ENCODE results near the gene ANKMY1.
A peak's percentile ranks its signal among the peaks of the same experiment; 100 is the strongest.

Gene ANKMY1

DNA sequence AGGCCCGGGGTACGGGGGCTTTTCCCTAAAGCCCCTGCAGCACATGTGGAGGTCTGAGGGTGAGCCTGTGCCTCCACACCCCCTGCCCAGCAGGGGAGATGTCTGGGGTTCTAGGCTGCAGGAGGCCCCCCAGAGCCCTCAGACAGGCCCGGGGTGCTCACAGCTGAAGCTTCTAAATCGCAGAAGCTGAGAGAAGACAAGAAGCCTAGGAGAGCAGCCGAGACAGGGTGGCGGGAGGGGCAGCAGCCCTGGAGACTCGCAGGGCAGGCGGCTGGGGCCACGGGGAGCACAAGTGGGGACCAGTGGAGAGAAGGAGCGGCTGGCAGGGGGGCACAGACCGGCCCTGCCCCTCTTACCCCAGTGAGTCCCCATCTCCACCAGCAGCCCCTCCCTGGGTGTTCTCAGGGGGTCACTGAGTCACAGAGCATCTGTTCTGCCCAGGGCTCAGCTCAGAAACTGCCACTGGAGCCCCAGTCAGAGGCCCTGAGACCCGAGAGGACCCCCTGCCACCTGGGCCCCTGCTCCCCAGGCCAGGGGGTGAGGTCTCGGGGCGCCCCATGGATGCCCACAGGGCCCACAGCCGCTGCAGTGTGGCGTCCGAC is 96.2 kb downstream of the ANKMY1 start:
- FAIRE-seq (no peak), DNase-seq (ENCODE audit: low spot score) (no peak)

DNA sequence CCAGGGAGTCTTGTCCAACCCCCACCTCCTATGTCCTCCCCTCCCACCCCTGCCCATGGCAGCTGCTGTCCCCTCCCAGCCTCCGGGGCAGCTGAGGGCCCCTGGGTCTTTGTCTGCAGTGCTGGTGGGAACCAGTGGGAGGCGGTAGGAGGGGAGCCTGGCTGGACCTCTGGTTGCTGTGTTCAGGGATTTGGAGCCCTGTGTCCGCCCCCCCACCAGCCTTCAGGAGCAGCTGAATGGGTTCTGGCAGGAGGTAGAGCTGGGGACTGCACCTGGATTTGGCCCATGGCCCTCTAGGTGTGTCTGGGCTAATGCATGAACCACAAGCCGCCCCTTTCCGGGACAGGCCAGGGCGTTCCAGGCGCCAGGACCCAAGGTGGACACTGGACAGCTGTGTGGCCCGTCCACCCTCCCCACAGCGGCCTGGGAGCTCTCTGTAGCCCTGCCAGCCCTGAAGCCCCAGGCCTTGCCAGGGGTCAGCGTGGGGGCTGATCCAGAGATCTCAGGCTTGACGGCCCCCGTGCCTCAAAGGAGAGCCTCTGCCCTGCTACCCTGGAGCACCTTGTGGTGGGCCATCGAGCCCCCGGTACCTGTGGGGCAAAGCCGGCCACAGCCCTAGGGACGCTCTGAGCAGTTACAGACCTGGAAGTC is 96.9 kb downstream of the ANKMY1 start:
- DNase-seq (ENCODE audit: low spot score) (no peak), FAIRE-seq (no peak)

DNA sequence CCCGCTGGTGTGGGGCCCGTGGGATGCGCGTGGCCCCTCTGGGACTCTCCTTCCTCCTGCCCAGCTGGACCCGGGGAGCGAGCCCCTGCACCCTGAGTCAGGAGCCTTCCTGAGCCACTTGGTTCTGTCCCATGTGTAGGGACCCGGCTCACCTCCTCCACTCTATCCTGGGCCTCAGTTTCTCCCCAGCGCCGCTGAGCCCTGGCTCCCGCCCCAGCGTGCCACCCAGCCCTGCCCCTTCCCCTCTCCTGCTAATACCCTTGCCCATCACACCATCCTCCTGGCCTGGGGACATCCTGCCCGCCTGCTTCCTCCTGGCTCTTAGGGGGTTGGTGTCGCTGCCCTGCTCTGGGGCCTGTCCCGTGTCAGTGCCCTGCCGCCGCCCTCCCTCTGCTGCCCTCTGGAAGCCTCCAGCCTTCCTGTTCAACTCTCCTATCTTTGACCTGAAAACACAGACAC is 97.5 kb downstream of the ANKMY1 start:
- no peak for FAIRE-seq
- no peak for DNase-seq (ENCODE audit: low spot score)

DNA sequence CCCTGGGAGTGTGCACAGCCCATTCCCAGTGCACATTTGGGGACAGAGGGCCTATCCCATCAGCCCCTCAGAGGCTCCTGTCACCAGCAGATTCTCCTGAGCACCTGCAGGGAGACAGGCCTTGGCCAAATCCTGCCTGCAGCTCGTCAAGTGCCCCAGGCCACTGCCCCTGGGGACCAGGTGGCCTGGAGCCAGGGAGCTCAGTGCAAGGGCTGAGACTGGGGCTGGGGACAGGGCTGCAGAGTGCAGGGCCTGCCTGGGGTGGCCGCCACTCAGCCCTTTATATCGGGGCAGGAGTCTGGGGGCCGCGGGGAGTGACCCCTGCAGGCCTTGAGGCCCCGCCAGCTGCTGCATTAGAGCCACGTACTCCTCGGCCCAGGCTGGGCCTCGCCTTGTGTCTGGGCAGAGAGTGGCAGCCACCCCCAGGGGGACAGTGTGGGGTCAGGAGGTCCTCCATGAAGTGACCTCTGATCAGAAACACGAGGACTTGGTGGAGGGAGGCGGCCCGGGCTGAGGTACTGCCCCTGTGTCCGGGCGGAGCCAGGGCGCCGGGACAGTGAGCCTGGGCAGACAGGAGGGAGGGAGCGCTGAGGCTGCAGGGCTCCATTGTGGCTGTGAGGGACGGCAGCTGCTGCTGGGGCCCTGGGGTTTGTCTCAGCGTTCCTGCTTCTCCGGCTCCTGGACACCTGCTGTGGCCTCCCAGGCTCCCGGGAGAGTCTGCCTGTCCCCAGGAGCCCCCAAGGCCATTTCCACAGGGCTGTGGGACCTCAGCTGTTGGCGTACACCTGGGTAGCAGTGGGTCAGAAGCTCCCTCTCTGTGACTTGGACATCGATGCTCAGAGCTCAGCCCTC is 98.2 kb downstream of the ANKMY1 start:
- FAIRE-seq: no peak
- no peak for DNase-seq (ENCODE audit: low spot score)

DNA sequence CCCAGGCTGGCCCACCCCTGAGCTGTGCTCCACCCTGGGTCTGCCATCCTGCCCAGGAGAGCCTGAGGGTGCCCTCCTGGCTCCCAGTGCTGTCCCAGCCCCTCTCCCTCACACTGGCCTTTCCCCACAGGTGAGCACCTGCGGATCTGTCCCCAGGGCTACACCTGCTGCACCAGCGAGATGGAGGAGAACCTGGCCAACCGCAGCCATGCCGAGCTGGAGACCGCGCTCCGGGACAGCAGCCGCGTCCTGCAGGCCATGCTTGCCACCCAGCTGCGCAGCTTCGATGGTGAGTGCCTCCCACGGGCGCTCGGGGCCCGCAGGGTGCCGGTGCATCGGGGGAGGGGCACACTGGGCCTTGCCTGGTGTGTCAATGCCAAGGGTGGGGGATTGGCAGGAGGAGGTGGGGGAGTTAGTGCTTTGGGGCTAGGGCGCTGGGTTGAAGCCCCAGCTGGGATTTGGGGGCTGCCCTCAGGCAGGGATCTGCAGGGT is 98.8 kb downstream of the ANKMY1 start:
- DNase-seq (ENCODE audit: low spot score) (no peak), FAIRE-seq (no peak)

DNA sequence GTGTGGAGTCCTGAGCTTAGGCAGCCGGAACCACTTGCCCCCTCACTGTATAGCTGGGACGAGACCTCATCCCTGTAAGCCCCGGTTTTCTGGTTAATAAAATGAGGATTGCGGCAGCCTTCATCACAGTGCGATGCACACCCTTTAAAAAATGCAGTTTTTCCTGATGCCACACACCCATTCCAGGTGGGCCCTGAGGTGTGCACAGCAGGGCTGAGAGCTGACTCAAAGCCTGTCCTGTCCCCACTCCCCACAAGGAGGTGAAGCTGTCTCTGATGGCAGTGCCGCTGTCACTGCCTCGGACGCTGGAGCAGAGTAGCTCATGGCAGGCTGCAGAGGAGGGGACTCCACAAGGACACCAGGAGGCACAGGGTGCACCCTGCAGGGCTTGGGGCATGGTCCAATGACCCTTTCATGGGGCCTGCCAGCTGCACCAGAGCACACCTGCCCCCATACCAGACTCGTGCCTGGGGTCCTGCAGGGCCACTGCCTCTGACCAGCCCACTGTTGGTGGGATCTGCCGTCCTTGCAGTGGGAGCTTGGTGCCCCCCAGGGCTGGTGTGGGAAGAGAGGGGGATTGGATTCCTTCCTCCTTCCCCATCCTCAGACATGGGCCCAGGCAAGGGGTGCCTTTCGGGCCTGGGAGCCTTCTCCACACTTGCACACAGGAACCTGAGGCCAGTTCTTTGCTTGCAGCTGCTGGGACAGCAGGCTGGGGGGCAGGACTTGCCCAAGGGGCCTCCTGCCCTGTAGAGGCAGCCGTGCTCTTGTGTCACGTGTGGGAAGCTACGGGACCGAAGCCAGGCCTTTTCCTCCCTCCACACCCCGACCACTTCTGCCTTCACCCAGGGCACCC is 99.5 kb downstream of the ANKMY1 start:
- no peak for FAIRE-seq
- no peak for DNase-seq (ENCODE audit: low spot score)

DNA sequence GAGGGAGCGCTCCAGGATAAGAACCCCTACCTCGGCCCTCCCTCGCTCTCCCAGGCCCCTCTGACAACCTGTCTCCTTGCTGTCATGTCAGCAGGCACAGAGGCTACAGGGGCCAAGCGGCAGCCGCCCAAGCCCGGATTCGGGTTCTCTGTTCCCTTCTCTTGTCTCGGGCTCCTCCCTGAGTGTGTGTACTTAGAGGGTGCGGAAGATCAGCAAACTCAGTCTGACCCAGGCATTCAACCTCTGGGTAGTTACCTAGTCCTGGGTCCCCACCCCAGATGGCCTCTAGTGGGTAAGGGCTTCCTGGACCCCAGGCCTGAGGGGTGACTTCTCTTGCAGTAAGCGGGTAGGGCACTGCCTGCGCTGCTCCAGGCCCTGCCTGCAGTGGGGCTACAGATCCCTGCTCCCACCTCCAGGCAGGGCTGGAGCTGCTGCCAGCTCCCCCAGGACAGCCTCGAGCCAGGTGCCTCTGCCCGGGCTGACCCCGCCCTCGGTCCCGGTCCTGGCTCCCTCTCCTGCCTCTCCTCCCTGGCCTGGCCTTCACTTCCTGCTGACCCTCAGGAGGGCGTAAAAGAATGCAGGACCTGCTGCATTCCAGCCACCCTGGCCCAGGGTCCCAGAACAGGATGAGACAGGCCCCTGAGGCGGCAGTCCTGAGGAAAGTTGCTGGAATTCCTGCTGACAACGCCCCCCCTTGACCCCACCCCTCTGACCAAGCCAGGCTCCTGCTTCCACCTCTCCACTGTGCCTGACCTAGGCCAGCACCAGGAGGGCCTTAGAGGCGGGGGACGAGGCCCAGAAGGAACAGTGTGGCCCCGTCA is 100.4 kb downstream of the ANKMY1 start:
- DNase-seq (ENCODE audit: low spot score): no peak
- no peak for FAIRE-seq

DNA sequence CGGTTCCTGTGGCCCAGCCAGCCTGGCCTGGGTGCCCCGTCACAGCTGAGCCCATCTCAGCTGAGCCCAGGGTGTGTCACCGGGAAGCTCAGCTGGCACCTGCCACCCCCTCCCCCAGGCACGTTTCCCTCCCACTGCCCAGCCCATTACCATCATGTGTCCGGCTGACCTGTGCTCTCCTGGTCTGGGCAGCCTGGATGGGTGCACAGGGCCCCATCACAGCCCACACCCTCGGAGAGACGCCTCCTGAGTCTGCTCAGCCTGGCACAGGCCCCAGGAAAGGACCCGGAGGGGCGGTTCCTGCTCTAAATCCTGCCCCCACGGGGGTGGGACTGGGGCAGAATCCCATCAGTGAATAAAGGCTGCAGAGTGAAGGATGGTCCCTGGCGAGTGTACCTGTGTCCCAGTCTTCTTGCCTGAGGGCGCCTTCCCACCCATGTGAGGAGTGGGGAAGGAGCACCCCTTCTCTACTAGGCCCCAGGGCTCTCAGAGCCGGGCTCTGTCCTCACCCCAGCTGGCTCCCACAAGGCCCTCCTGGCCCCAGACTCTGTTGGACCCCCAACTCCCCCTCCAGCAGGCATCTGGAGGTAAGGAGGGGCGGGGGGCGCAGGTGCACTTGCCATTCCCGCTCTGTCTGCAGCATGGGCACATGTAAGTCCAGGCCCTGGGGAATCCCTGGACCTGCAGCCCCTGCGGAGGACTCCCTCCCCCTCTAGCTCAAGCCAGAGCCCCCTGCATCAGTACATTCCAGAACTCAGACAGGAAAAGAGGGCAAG is 101.2 kb downstream of the ANKMY1 start:
- FAIRE-seq: no peak
- no peak for DNase-seq (ENCODE audit: low spot score)

DNA sequence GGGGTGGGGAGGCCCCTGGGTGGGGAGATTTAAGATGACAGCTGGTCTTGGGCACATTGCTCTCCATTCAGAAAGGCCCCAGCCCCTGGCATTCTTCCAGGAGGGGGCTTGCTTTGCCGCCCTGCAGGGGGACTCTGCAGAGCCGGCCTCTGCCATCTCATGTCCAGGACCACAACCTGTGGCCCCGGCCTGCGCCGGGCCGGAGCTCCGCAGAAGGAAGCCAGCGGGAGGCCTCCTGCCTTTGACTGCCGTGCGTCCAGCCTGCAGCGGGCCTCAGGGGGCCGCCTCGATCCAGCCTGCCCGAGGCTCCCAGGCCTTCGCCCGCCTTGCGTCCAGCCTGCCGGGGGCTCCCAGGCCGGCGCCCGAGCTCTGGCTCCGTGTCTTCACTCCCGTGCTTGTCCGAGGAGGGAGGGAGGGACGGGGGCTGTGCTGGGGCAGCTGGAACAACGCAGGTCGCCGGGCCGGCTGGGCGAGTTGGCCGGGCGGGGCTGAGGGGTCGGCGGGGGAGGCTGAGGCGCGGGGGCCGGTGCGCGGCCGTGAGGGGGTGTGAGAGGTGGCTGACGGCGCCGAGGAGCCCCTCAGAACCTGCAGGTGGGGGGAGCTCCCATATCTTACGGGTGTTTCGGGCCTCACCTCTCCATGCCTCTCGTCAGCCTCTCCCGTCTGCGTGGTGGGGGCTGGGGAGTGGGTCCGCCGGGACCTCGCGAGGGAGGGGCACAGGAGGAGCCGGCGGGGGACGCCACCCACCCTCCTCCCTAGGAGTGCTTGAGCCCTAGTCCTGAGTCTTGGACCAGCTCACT is 101.9 kb downstream of the ANKMY1 start:
- DNase-seq (ENCODE audit: low spot score) (no peak), FAIRE-seq (no peak)

DNA sequence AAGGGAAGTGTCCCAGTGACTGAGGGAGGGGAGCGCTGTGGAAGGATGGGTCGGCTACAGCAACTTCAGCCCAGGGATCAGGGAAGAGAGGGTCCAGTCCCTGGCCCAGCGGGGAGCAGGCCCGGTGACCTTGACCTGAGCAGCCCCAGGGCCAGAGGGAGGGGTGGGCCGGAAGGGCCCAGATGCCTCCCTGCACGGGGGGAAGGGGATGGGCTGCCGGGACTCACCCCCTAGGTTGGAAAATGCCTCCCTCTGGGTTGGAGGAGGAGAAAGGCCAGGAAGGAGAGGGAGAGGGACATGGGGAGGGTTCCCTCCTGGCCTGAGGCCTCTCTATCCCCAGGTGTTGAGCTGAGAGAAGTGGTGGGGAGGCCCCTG is 102.5 kb downstream of the ANKMY1 start:
- no peak for FAIRE-seq
- no peak for DNase-seq (ENCODE audit: low spot score)

DNA sequence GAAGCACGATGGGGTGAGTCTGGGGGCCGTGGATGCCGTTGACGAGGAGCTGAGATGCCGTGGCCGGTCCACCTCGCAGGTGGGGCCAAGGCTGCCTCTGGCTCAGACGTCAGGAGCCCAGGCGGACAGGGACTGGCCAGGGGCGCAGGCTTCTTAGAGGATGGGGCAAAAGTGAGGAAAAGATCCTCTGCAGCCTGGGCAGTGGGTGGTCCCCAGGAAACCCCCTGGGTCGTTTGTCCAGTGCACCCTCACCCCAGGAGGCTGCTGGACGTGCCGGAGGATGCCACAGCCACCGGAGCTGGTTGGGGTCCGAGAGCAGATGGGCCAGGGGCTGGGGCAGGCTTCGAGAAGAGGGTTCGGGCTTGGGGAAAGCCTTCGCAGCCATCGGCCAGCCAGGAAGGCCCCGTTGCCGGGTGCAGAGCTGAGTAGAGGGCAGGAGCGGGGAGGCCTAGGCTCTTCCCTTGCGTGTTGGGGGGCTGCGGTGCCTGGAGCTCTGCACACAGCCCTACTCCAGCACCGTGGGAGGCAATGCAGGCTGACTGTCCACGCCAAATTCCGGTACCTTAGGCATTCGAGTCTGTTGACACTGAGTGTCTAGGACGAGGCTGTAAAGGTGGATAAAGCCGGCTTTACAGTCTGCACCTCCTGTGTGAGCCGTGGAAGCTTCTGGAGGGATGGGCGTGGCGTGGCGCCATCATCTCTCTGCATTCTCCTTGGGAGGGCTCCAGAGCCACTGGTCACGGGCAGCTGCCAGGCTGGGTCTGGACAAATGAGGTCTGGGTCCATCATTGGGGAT is 103.5 kb downstream of the ANKMY1 start:
- DNase-seq (ENCODE audit: low spot score) (no peak), FAIRE-seq (no peak)

DNA sequence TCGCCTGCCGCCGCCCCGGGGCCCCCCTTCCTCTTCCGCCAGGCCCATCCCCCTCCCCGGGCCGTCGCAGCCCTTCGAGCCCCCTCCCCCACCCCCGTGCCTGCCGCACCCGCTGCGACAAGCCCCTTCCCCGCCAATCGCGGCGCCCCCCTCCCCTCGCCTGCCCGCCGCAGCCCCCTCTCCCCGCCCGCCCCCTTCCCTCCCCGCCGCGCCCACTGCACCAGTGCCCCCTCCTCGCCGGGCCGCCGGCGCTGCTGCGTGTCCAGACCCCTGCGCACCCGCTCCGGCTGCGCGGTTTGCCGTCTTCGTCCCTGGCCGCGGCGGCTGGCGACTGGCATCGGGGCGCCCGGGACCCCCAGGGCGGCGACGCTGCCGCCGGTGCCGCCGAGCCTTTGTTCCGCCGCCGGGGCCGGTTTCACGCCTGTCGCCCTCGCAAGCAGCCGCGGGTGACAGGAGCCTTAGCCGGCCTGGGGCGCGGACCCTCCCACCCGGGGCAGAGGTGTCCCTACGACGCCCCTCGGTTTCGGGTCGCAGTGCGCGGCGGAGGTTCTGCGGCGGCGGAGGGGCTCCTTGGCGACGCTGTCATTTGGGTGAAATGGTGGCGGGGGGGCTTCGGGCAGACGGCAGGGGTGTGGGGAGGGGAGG is 104.2 kb downstream of the ANKMY1 start:
- no peak for DNase-seq (ENCODE audit: low spot score)
- no peak for FAIRE-seq

DNA sequence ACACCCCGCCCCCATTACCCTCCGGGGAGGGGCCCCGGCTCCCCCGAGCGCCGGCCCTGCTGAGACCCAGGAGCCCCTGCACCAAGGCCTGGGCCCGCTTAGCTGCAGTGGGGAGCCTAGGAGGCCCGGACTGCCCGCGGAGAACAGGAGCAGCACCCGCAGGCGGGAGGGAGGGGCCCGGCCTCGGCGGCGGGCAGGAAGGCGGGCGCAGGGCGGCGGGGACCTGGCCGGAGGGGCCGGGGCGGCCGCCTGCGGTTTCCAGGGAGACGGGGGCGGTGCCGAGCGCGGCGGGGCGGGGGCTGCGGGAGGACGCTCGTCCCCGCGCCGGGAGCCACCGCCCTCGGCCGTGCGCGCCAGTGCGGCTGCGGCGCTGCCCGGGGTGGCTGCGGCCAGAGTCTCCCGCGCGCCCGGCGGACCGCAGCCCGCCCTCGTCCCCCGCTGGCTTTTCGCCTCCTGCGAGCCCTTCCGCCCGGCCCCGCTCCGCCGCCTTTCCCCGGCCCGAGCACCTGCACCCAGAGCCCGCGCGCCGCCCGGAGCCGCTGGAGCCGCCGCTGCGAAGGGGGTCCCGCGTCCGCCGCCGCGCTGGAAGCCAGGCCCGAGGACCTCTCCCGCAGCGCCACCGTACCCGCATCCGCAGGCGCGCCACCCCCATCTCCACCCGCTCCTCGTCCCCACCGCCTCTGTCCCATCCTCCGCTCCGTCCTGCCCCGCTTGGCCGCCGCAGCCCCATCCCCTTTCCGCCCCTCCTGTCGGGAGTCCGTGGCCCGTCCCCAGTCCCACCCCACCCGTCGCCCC is 105.1 kb downstream of the ANKMY1 start:
- peak; percentile 31 for DNase-seq (ENCODE audit: low spot score)

DNA sequence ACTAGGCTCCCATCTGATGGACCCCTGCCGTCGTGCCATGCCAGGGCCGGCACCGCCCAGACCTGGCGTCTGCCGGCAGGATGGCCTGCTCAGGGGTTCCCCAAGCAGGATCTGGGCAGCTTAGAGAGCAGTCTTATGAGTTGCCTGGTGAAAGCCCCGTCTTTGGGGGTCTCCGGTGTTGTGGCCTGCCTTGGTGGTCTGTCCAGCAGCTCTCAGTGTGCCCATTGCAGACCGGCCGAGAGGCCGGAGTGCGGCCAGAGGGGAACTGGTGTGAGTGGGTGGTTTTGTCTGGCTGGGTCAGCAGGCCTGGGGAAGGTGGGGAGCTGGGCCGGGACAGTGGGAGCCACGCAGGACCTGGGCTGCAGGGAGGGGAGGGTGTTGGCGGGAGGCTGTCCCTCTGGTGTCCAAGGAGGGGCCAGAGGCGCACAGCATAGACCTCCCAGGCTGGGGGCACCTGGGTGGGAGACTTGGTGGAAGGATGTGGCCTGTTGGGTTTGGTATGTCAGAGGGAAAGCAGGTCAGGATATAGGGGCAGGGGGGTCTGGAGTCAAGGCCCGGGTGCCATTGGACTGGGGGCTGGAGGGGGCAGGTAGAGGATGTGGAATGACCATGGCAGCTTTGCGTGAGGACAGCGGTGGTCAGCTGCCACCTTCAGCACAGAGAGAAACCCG is 105.9 kb downstream of the ANKMY1 start:
- no peak for DNase-seq (ENCODE audit: low spot score)
- no peak for FAIRE-seq

More for the DNA sequence above, 105.1 kb downstream of the ANKMY1 start:
- no peak for FAIRE-seq

DNA sequence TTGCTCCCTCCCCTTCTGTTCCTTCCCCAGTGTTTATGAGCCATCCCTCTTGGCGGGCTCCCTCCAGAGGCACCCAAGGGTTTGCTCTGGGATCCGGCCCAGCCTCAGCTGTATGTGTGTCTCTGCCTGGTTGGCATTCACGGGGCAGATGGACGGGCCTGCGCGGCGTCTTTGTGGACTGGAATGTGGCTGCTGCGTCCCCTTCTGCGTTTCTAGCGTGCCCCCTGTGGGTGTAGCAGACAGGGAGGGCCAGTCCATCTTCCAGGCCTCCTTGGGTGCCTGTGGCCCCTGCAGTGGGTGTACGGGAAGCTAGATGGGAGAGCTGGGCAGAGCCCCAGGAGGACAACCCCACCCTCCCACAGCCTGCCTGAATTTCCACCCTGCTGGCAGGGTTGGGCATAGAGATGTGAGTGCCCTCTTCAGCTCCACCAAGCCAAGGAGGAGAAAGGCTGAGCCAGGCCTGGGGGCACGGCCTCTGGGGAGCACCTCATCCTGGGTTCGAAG is 106.6 kb downstream of the ANKMY1 start:
- DNase-seq (ENCODE audit: low spot score) (no peak), FAIRE-seq (no peak)

DNA sequence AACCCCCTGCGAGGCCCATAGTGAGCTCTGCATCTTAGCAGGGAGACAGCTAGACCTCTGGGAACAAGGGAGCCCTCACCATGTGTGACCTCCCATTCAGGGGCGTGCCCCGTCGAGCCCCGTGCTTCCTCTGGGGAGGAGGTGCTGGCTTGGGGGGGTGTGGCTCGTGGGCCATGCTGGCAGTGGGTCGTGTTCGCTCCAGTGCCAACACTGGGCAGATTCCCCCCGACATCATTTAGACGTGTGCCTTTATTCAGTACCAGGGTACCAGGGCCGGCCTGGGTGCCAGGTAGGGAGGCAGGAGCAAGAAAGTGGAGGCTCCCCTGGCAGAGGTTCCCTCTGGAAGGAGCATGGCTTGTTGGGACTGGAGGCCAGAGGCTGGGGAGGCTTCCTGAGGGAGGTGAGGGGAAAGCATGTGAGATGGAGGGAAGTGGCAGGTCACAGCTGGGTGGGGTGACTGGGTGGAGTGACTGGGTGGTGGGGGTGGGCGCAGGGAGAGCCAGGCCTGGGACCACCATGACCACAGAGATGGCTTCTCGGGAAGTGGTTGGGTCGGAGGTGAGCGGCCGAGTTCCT is 107.2 kb downstream of the ANKMY1 start:
- DNase-seq (ENCODE audit: low spot score): no peak
- no peak for FAIRE-seq
